GM12801 (cell line): Measurements from ENCODE around the gene CARMIL1.

Experiments
- TF ChIP-seq, protein P1 (sequence below): IDR thresholded peaks from one replicate; pipeline ENCODE4 v1.5.1; 2011; ENCODE audit warnings: control low read depth; ENCODE audit not compliant: insufficient read length; ENCODE audit errors: extremely low read depth

CARMIL1 gene

DNA sequence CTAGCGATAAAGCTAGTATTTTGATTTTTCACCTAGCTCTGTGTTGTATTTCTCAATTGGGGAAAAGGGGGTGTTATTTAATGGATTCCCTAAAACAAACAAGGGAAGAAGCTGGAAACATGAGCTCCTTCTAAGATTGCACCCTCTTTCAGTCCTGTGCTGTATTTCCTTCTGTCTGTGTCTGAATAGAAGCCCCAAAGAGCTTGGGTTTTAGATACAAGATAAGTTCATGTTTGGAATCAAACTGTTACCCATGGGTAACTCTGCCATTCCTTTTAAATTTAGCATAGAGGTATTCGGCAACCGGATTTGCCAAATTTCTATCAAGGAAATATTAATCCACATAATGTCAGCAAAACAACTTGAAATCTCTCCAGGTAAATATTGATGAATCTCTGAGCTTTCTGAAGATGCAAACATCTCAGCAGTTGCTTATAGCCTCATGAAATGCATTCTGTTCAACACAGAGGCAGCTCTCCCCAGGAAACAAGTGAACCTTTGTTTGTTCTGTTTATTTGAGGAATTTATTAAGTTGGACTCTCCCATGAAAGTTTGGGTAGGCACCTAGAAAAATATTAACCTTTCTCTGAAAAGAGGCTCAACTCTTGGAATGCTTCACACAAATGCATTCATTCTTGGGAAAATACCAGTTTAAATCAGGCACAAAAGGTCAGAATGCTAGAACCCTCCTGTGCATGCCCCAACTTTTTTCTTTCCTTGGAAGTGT lies 362.9 kb downstream of the CARMIL1 start:
- TF ChIP-seq, protein P1, sequence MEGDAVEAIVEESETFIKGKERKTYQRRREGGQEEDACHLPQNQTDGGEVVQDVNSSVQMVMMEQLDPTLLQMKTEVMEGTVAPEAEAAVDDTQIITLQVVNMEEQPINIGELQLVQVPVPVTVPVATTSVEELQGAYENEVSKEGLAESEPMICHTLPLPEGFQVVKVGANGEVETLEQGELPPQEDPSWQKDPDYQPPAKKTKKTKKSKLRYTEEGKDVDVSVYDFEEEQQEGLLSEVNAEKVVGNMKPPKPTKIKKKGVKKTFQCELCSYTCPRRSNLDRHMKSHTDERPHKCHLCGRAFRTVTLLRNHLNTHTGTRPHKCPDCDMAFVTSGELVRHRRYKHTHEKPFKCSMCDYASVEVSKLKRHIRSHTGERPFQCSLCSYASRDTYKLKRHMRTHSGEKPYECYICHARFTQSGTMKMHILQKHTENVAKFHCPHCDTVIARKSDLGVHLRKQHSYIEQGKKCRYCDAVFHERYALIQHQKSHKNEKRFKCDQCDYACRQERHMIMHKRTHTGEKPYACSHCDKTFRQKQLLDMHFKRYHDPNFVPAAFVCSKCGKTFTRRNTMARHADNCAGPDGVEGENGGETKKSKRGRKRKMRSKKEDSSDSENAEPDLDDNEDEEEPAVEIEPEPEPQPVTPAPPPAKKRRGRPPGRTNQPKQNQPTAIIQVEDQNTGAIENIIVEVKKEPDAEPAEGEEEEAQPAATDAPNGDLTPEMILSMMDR, result no peak

DNA sequence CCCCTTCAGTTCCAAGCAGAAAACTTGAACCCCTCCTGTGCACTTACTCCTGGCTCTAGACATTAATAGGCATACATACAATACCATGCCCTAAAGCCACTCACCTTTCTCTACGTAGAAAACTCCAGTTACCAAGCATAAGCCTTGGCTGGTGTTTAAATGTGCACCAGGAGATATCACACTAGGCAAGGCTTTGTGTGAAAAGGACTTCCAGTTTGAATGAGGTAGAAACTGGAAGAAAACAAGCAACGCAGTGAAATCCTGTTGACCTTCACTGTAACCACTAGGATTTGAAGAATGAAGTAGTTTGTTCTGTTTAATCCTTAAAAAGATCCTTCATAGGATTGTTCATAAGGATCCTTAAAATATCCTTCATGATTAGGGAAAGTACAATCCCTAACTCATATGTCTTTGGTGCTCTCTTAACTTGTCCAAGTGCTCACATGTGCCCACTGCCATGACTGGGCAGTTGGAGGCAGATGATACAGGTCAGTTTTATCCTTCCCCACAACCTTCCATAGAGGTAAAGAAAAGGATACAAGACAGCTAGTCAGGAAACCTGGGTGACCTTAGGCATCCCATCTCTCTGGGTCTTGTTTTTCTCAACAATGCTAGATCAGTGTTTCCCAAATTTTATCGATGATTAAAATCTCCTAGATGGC lies 363.6 kb downstream of the CARMIL1 start:
- TF ChIP-seq, protein P1, result no peak

DNA sequence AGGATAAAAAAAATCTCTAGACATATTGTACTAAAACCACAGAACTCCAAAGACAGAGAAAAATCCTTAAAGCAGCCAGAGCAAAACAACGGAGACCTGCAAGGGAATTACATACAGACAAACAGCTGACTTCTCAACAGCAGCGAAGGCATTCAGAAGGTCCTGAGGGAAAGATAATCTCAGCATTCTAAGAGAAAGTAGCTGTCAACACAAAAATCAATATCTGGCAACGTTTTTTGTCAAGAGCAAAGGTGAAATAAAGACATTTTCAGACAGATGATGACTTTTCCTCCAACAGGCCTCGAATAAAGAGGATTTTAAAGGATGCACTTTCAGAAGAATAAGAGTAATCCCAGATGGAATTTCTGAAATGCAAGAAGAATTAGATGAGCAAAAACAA lies 366.7 kb downstream of the CARMIL1 start:
- TF ChIP-seq, protein P1, result no peak

GRCh38 chr6:25649611-25650010 lies 370.4 kb downstream of the CARMIL1 start:
- TF ChIP-seq, protein P1, result no peak

- TF ChIP-seq, protein P1, result no peak
Measured at GRCh38 chr6:25652007-25652515, 372.9 kb downstream of the CARMIL1 start, which contains the start of gene SCGN. Gene SCGN, plus strand, starts transcription at chr6:25652215. Its CDS starts 189 bp downstream, at chr6:25652404.

- TF ChIP-seq, protein P1, result no peak
Measured at GRCh38 chr6:25655723-25656122, 376.5 kb downstream of the CARMIL1 start.

DNA sequence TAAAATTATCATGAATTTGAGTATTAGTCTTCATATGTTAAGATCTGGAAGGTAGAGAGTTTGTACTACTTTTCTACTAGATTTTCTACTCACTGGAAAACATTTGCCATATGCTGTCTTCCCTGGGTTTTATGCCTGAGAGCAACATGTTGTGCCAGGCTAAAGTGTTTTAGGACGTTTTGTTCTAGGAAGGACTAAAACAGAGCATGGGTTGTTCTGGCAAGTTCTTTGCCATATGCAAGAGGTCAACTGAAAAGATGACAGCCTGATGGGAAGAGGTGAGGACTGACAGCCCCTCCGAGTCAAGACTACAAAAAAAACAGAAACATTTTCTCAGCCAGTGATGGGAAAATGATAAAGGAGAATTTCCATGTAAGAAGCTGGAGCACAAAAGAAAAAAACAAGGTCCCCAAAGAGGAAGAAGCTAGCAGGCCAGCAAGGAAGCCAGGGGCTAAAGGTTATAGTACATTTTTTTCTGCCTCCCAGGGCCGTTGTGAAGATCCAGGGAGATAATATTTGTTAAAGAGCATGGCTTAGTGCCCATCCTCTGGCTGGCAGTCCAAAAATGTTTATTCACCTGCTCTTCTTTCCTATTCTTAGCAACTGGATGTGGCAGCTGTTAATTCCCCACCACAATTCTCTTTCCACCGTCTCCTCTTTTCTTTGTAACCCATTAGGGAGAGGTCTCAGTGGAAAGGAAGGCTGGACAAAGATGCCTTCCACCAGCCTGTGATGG lies 380.6 kb downstream of the CARMIL1 start:
- TF ChIP-seq, protein P1, result no peak
